Hepatocyte (in vitro differentiated cells): ENCODE measurements around the gene GNAI2. TPM values are rescaled to one million over a fixed set of nuclear protein-coding genes. Genes with fewer than 3 reads are reported as not detected.

ENCODE experiments used
- DNase-seq: peaks from one replicate; pipeline ENCODE4 v3.0.0-alpha.2; 2016; ENCODE audit warnings: low spot score
- H2AFZ ChIP-seq: fragments of 200-600 bp; sonication (generic); 2 replicates; pipeline ENCODE4 v1.6.0; 2016; ENCODE audit warnings: antibody characterized with exemption, mild to moderate bottlenecking
- H3K27ac ChIP-seq: fragments of 200-600 bp; sonication (generic); 2 replicates; pipeline ENCODE4 v1.5.1; 2016; ENCODE audit warnings: mild to moderate bottlenecking
- H3K27me3 ChIP-seq: fragments of 200-600 bp; sonication (generic); 2 replicates; pipeline ENCODE4 v1.6.1; 2016
- H3K36me3 ChIP-seq: fragments of 200-600 bp; sonication (generic); replicated peaks from 2 replicates; pipeline ENCODE4 v1.5.1; 2016; ENCODE audit warnings: low read depth; ENCODE audit not compliant: insufficient read depth
- H3K4me1 ChIP-seq: fragments of 200-600 bp; sonication (generic); 2 replicates; pipeline ENCODE4 v1.5.1; 2016; ENCODE audit warnings: mild to moderate bottlenecking, moderate library complexity; ENCODE audit not compliant: insufficient read depth
- H3K4me2 ChIP-seq: fragments of 200-600 bp; sonication (generic); 2 replicates; pipeline ENCODE4 v1.6.0; 2016
- H3K4me3 ChIP-seq: fragments of 200-600 bp; sonication (generic); 2 replicates; pipeline ENCODE4 v1.5.1; 2016; ENCODE audit warnings: mild to moderate bottlenecking
- H3K79me2 ChIP-seq: fragments of 200-600 bp; sonication (generic); 2 replicates; pipeline ENCODE4 v1.6.0; 2017; ENCODE audit warnings: mild to moderate bottlenecking
- H3K9me2 ChIP-seq: fragments of 200-600 bp; sonication (generic); replicated peaks from 2 replicates; pipeline ENCODE4 v1.6.0; 2017; ENCODE audit warnings: mild to moderate bottlenecking; ENCODE audit not compliant: insufficient read depth
- H3K9me3 ChIP-seq: fragments of 200-600 bp; sonication (generic); 2 replicates; pipeline ENCODE4 v1.5.1; 2016; ENCODE audit warnings: low read depth, mild to moderate bottlenecking
- H4K20me1 ChIP-seq: fragments of 200-600 bp; sonication (generic); 2 replicates; pipeline ENCODE4 v1.6.0; 2016; ENCODE audit warnings: mild to moderate bottlenecking; ENCODE audit not compliant: insufficient read depth, poor library complexity, severe bottlenecking
- CTCF ChIP-seq: fragments of 200-600 bp; sonication (generic); IDR thresholded peaks from 2 replicates; pipeline ENCODE4 v1.5.1; 2016; ENCODE audit warnings: antibody characterized with exemption, mild to moderate bottlenecking; ENCODE audit not compliant: poor library complexity
- EZH2 ChIP-seq: fragments of 200-600 bp; sonication (generic); IDR thresholded peaks from 2 replicates; pipeline ENCODE4 v1.6.1; 2016; ENCODE audit warnings: antibody characterized with exemption, mild to moderate bottlenecking, borderline replicate concordance
- EZH2phosphoT487 ChIP-seq: fragments of 200-600 bp; sonication (generic); IDR thresholded peaks from one replicate; pipeline ENCODE4 v1.6.1; 2018; ENCODE audit warnings: antibody characterized with exemption, mild to moderate bottlenecking, low read depth, moderate library complexity; ENCODE audit not compliant: unreplicated experiment, severe bottlenecking
- WGBS: methylation state at CpG from one replicate; pipeline ENCODE4 v1.1.6; 2016; ENCODE audit warnings: low lambda C conversion rate; ENCODE audit errors: missing lambda C conversion rate; 5-methylcytosine and 5-hydroxymethylcytosine counted together
- polyA plus RNA-seq: library from polyadenylated mRNA; unstranded; fragments of >200 nt; fragmentation: Nextera tagmentation; extraction: Ambion mirVana; gene quantifications from 2 replicates; pipeline ENCODE4 v1.2.1, GENCODE V29; 2016
- total RNA-seq: library from RNA; depleted of rRNA; stranded (reverse); fragments of >200 nt; gene quantifications from 2 replicates; pipeline ENCODE4 v1.2.3, GENCODE V29; 2014

Gene GNAI2
- total and polyA plus RNA-seq, 2 experiments from 2014 or later: 103 to 233 TPM

- Histone ChIP-seq H3K9me3 (no peaks in the 10 kb centered on the region), H3K27ac (no peak overlapping the region), H3K27me3 (no peaks in the 10 kb centered on the region), H3K9me2 (no peaks in the 10 kb centered on the region), H3K4me1 (peaks cover 7% of the 10 kb centered on the region), H3K36me3 (no peaks in the 10 kb centered on the region), H3K4me2 (no peak overlapping the region), H3K4me3 (no peak overlapping the region), H3K79me2 (peaks cover 10% of the 10 kb centered on the region), H2AFZ (no peak overlapping the region), H4K20me1 (no peaks in the 10 kb centered on the region)
- WGBS: 96% methylated on average over 27 of the region's 28 CpGs
- DNase-seq: no peak
- TF ChIP-seq EZH2phosphoT487 (no peak), EZH2 (no peak), CTCF (no peak)
These were observed 50.6 kb downstream of the GNAI2 start for GRCh38 chr3:50286322-50287227.

GRCh38 chr3:50287262-50287661 lies 51.3 kb downstream of the GNAI2 start:
- Histone ChIP-seq H3K79me2 (peaks cover 16% of the 10 kb centered on the region), H3K9me3 (no peaks in the 10 kb centered on the region), H2AFZ (no peak overlapping the region), H3K27ac (no peak overlapping the region), H3K4me1 (peaks cover 8% of the 10 kb centered on the region), H3K36me3 (no peaks in the 10 kb centered on the region), H3K9me2 (no peaks in the 10 kb centered on the region), H3K27me3 (no peaks in the 10 kb centered on the region), H4K20me1 (no peaks in the 10 kb centered on the region), H3K4me2 (no peak overlapping the region), H3K4me3 (no peak overlapping the region)
- DNase-seq: no peak
- TF ChIP-seq EZH2phosphoT487: no peak
- no peak for TF ChIP-seq CTCF
- no peak for TF ChIP-seq EZH2
- WGBS: 95% methylated on average over 1 of the region's 1 CpG

GRCh38 chr3:50288387-50289007 lies 52.5 kb downstream of the GNAI2 start:
- no peak overlapping the region for H3K4me3 ChIP-seq
- TF ChIP-seq EZH2: no peak
- TF ChIP-seq CTCF: no peak
- TF ChIP-seq EZH2phosphoT487: no peak
- H4K20me1 ChIP-seq: no peaks in the 10 kb centered on the region
- H3K9me2 ChIP-seq: no peaks in the 10 kb centered on the region
- H3K79me2 ChIP-seq: peaks cover 16% of the 10 kb centered on the region
- H3K27ac ChIP-seq: no peak overlapping the region
- H3K36me3 ChIP-seq: no peaks in the 10 kb centered on the region
- H3K27me3 ChIP-seq: no peaks in the 10 kb centered on the region
- H3K4me2 ChIP-seq: no peak overlapping the region
- no peak overlapping the region for H2AFZ ChIP-seq
- no peak for DNase-seq
- peaks cover 15% of the 10 kb centered on the region for H3K4me1 ChIP-seq
- no peaks in the 10 kb centered on the region for H3K9me3 ChIP-seq
- WGBS: 97% methylated on average over 23 of the region's 23 CpGs
